ENCODE results near the gene HPSE2. TPM values are rescaled to one million over a fixed set of nuclear protein-coding genes. Genes with fewer than 3 reads are reported as not detected.

HPSE2 gene
- total RNA-seq, 1 donor from 2014 or later: not detected

- H3K36me3 ChIP-seq: no peaks in the 10 kb centered on the region
- no peak overlapping the region for H3K27ac ChIP-seq (replicated peaks)
- intact Hi-C loops (cut with micrococcal nuclease): no loop called here
- peaks cover 31% of the 10 kb centered on the region for H3K27me3 ChIP-seq (ENCODE audit: low read depth)
- DNase-seq: no peak
- H3K4me3 ChIP-seq: no peak overlapping the region
- no peaks in the 10 kb centered on the region for H3K9me3 ChIP-seq (replicated peaks)
- TF ChIP-seq CTCF (IDR thresholded peaks at IDR 0.05; ENCODE audit: borderline replicate concordance): no peak
- no peaks in the 10 kb centered on the region for H3K4me1 ChIP-seq
Measured at GRCh38 chr10:98525969-98526368, 709.7 kb downstream of the HPSE2 start.

- Histone ChIP-seq H3K4me3 (no peak overlapping the region), H3K4me1 (no peaks in the 10 kb centered on the region), H3K36me3 (no peaks in the 10 kb centered on the region), H3K27ac (replicated peaks) (no peak overlapping the region), H3K9me3 (replicated peaks) (no peaks in the 10 kb centered on the region), H3K27me3 (ENCODE audit: low read depth) (peaks cover 26% of the 10 kb centered on the region)
- TF ChIP-seq CTCF (IDR thresholded peaks at IDR 0.05; ENCODE audit: borderline replicate concordance): no peak
- DNase-seq: no peak
- intact Hi-C loops (cut with micrococcal nuclease): no loop called here
Measured at GRCh38 chr10:98524124-98524523, 711.5 kb downstream of the HPSE2 start.

GRCh38 chr10:98519841-98520240 is 715.8 kb downstream of the HPSE2 start:
- intact Hi-C loops (cut with micrococcal nuclease): no loop called here
- TF ChIP-seq CTCF (IDR thresholded peaks at IDR 0.05; ENCODE audit: borderline replicate concordance): no peak

GRCh38 chr10:98517672-98518071 is 718.0 kb downstream of the HPSE2 start:
- Histone ChIP-seq H3K36me3 (no peaks in the 10 kb centered on the region), H3K27ac (replicated peaks) (no peak overlapping the region), H3K4me3 (no peak overlapping the region), H3K4me1 (no peaks in the 10 kb centered on the region), H3K27me3 (ENCODE audit: low read depth) (peaks cover 12% of the 10 kb centered on the region), H3K9me3 (replicated peaks) (no peaks in the 10 kb centered on the region)
- TF ChIP-seq CTCF (IDR thresholded peaks at IDR 0.05; ENCODE audit: borderline replicate concordance): no peak
- no peak for DNase-seq
- intact Hi-C loops (cut with micrococcal nuclease): no loop called here

More at GRCh38 chr10:98519841-98520240, 715.8 kb downstream of the HPSE2 start:
- H3K4me1 ChIP-seq: no peaks in the 10 kb centered on the region
- no peak overlapping the region for H3K27ac ChIP-seq (replicated peaks)
- no peaks in the 10 kb centered on the region for H3K9me3 ChIP-seq (replicated peaks)
- H3K27me3 ChIP-seq (ENCODE audit: low read depth): peaks cover 12% of the 10 kb centered on the region
- no peak overlapping the region for H3K4me3 ChIP-seq
- H3K36me3 ChIP-seq: no peaks in the 10 kb centered on the region
- DNase-seq: no peak

GRCh38 chr10:98516352-98516751 is 719.3 kb downstream of the HPSE2 start:
- H3K27me3 ChIP-seq (ENCODE audit: low read depth): peaks cover 12% of the 10 kb centered on the region
- H3K9me3 ChIP-seq (replicated peaks): no peaks in the 10 kb centered on the region
- no peaks in the 10 kb centered on the region for H3K36me3 ChIP-seq
- no peak for DNase-seq
- intact Hi-C loops (cut with micrococcal nuclease): no loop called here
- H3K4me1 ChIP-seq: no peaks in the 10 kb centered on the region
- no peak for TF ChIP-seq CTCF (IDR thresholded peaks at IDR 0.05; ENCODE audit: borderline replicate concordance)
- H3K27ac ChIP-seq (replicated peaks): no peak overlapping the region
- H3K4me3 ChIP-seq: no peak overlapping the region

- Histone ChIP-seq H3K27ac (replicated peaks) (no peak overlapping the region), H3K4me1 (no peaks in the 10 kb centered on the region), H3K9me3 (replicated peaks) (no peaks in the 10 kb centered on the region), H3K36me3 (no peaks in the 10 kb centered on the region), H3K4me3 (no peak overlapping the region), H3K27me3 (ENCODE audit: low read depth) (peaks cover 12% of the 10 kb centered on the region)
- TF ChIP-seq CTCF (IDR thresholded peaks at IDR 0.05; ENCODE audit: borderline replicate concordance): no peak
- intact Hi-C loops (cut with micrococcal nuclease): no loop called here
- DNase-seq: no peak
Measured at GRCh38 chr10:98513704-98514103, 721.9 kb downstream of the HPSE2 start.
